Breast epithelium (tissue), 4 donors: ENCODE data around the gene VCL. TPM values are rescaled to one million over a fixed set of nuclear protein-coding genes. Genes with fewer than 3 reads are reported as not detected.

Source experiments
- DNase-seq, 2 donors: peaks; one replicate each; pipeline ENCODE4 v3.0.0-alpha.2; 2019; ENCODE audit warnings: low spot score in 2 of 2
- H3K27ac ChIP-seq, 2 donors: fragments of 200-600 bp; sonication (generic) in 1 of 2; one replicate each; pipeline ENCODE4 v1.5.1; 2016 to 2019; ENCODE audit warnings: mild to moderate bottlenecking in 1 of 2
- H3K27me3 ChIP-seq, 2 donors: fragments of 200-600 bp; sonication (generic) in 1 of 2; one replicate each; pipeline versions ENCODE4 v1.5.1 to v1.6.0; 2017 to 2019; ENCODE audit warnings: control low read depth in 1 of 2, mild to moderate bottlenecking in 1 of 2
- H3K36me3 ChIP-seq: fragments of 200-600 bp; one replicate; pipeline ENCODE4 v1.5.1; 2019
- H3K4me1 ChIP-seq, 2 donors: fragments of 200-600 bp; sonication (generic); one replicate each; pipeline ENCODE4 v1.5.1; 2016 to 2019; ENCODE audit warnings: control low read depth in 1 of 2
- H3K4me3 ChIP-seq, 3 donors: fragments of 200-600 bp; sonication (generic); 1 replicate in 2 of 3; 2 replicates in 1 of 3; pipeline ENCODE4 v1.5.1; 2016 to 2019; ENCODE audit warnings: mild to moderate bottlenecking in 3 of 3, moderate library complexity in 2 of 3
- H3K9me3 ChIP-seq, 2 donors: fragments of 200-600 bp; sonication (generic) in 1 of 2; one replicate each; pipeline ENCODE4 v1.5.1; 2016 to 2019; ENCODE audit warnings: control low read depth in 1 of 2
- CTCF ChIP-seq, 3 donors: fragments of 450-650 bp; IDR thresholded peaks; one replicate each; pipeline ENCODE4 v1.5.1; 2016 to 2017; ENCODE audit warnings: antibody characterized with exemption in 3 of 3, mild to moderate bottlenecking in 3 of 3, moderate library complexity in 3 of 3
- POLR2A ChIP-seq: fragments of 450-650 bp; IDR thresholded peaks from one replicate; pipeline ENCODE4 v1.6.1; 2016; ENCODE audit warnings: antibody characterized with exemption, mild to moderate bottlenecking, moderate library complexity
- POLR2AphosphoS5 ChIP-seq, 3 donors: sonication (generic); formaldehyde crosslinking; IDR thresholded peaks; one replicate each; pipeline ENCODE4 v1.6.1; 2017; ENCODE audit warnings: antibody characterized with exemption in 3 of 3
- intact Hi-C: fragments of 100-400 bp; cut with DNase I; formaldehyde crosslinking; loops from one replicate; pipeline ENCODE4 v1.15.1; 2023; ENCODE audit warnings: low total_unique reads
- total RNA-seq, 3 donors: library from RNA; depleted of rRNA; stranded (reverse); fragments of >200 nt; gene quantifications; one replicate each; pipeline ENCODE4 v1.1.0, GENCODE V29; 2016

VCL gene
- total RNA-seq, 3 donors from 2014 or later, result 73.1 to 95.0 (median 77.6) TPM

DNA sequence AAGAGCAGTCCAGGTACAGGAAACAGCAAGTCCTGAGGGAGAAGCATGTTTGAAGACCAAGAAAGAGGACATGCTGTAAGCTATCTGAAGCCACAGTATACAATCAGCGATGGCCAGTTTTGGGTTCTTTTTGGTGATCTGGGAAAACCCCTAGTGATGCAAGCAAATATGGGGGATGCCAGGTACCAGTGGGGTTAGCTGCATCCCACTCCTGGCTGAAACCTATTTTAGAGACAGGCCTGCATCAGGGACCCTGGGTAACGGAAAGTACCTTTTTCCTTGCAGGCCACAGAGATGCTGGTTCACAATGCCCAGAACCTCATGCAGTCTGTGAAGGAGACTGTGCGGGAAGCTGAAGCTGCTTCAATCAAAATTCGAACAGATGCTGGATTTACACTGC, 119.8 kb downstream of the VCL start:
- H3K9me3 ChIP-seq, result no peaks in the 10 kb centered on the region
- peaks cover 0 to 3% of the 10 kb centered on the region in 2 donors for H3K4me1 ChIP-seq
- no peak for DNase-seq
- no peaks in the 10 kb centered on the region for H3K27me3 ChIP-seq
- TF ChIP-seq CTCF (IDR thresholded peaks at IDR 0.05), result no peak
- TF ChIP-seq POLR2AphosphoS5 (IDR thresholded peaks at IDR 0.05), result no peak
- TF ChIP-seq POLR2A, result no peak
- no peaks in the 10 kb centered on the region for H3K36me3 ChIP-seq
- no peak overlapping the region for H3K4me3 ChIP-seq
- H3K27ac ChIP-seq, result no peak overlapping the region
- intact Hi-C loops, result no loop called here

- TF ChIP-seq POLR2AphosphoS5 (IDR thresholded peaks at IDR 0.05), result no peak
- no peak for TF ChIP-seq POLR2A
- TF ChIP-seq CTCF (IDR thresholded peaks at IDR 0.05), result no peak
- Histone ChIP-seq H3K4me3 (no peak overlapping the region), H3K27me3 (no peaks in the 10 kb centered on the region), H3K27ac (peak overlapping the region; percentile 1 to 46), H3K36me3 (peaks cover 1% of the 10 kb centered on the region), H3K9me3 (no peaks in the 10 kb centered on the region), H3K4me1 (no peaks in the 10 kb centered on the region)
- intact Hi-C loops, result no loop called here
- DNase-seq, result no peak
These were observed 120.9 kb downstream of the VCL start for GRCh38 chr10:74118804-74119203.

GRCh38 chr10:74120911-74121310, 123.0 kb downstream of the VCL start:
- Histone ChIP-seq H3K27me3 (no peaks in the 10 kb centered on the region), H3K9me3 (no peaks in the 10 kb centered on the region), H3K27ac (peak overlapping the region in 1 of 2 donors; percentile 22), H3K36me3 (peaks cover 2% of the 10 kb centered on the region), H3K4me1 (no peaks in the 10 kb centered on the region), H3K4me3 (no peak overlapping the region)
- intact Hi-C loops, result no loop called here
- TF ChIP-seq CTCF (IDR thresholded peaks at IDR 0.05) (no peak), POLR2AphosphoS5 (IDR thresholded peaks at IDR 0.05) (no peak), POLR2A (no peak)
- DNase-seq, result no peak

DNA sequence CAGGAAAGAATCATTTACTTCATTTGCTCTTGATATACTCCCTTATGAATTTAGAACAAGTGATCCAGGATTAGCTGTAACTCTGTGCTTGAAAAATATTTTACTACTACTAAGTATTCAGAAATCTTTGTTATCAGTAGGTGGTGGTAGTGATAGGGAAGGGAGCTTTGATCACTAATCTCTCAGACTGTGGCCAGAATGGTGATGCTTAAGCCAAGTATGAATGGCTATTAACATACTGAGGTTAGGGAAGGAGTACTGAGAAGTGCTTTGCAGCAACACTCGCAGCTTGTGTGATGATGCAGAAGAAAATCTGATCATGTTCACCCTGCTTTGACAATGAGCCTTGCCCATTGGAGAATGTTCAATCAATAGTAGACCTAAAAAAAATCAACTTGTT, 123.5 kb downstream of the VCL start:
- H3K36me3 ChIP-seq, result peaks cover 2% of the 10 kb centered on the region
- H3K4me1 ChIP-seq, result no peaks in the 10 kb centered on the region
- DNase-seq, result no peak
- intact Hi-C loops, result no loop called here
- no peaks in the 10 kb centered on the region for H3K27me3 ChIP-seq
- H3K4me3 ChIP-seq, result no peak overlapping the region
- no peaks in the 10 kb centered on the region for H3K9me3 ChIP-seq
- TF ChIP-seq CTCF (IDR thresholded peaks at IDR 0.05) (no peak), POLR2AphosphoS5 (IDR thresholded peaks at IDR 0.05) (no peak), POLR2A (no peak)
- H3K27ac ChIP-seq, result no peak overlapping the region

GRCh38 chr10:74122060-74122459, 124.1 kb downstream of the VCL start:
- no peak overlapping the region for H3K4me3 ChIP-seq
- intact Hi-C loops, result no loop called here
- TF ChIP-seq POLR2A, result no peak
- no peak for TF ChIP-seq POLR2AphosphoS5 (IDR thresholded peaks at IDR 0.05)
- no peak for TF ChIP-seq CTCF (IDR thresholded peaks at IDR 0.05)
- no peaks in the 10 kb centered on the region for H3K27me3 ChIP-seq
- H3K4me1 ChIP-seq, result no peaks in the 10 kb centered on the region
- no peaks in the 10 kb centered on the region for H3K9me3 ChIP-seq
- no peak overlapping the region for H3K27ac ChIP-seq
- H3K36me3 ChIP-seq, result peaks cover 2% of the 10 kb centered on the region
- no peak for DNase-seq
